HT-29 (cell line): ENCODE data around the gene UBXN7. TPM values are rescaled to one million over a fixed set of nuclear protein-coding genes. Genes with fewer than 3 reads are reported as not detected.
"Not testable (repeated sequence)": the region's sequence is repeated elsewhere in the genome, so short reads cannot be mapped to it uniquely, and the experiment has no call there.

Experiments used
- DNase-seq: peaks from one replicate; pipeline ENCODE4 v3.0.0-alpha.2; 2015; ENCODE audit warnings: low spot score
- small RNA-seq: library from RNA; depleted of rRNA; stranded (forward); fragments of <200 nt; gene quantifications from one replicate; pipeline ENCODE3, GENCODE V24; 2014
- total RNA-seq: library from RNA; depleted of rRNA; stranded (reverse); fragments of >200 nt; shearing (Covaris generic); gene quantifications from 2 replicates; pipeline ENCODE4 v1.2.3, GENCODE V29; 2014; rRNA removed

Gene UBXN7
- total RNA-seq, 1 experiment from 2014 or later: 9.3 TPM

DNA sequence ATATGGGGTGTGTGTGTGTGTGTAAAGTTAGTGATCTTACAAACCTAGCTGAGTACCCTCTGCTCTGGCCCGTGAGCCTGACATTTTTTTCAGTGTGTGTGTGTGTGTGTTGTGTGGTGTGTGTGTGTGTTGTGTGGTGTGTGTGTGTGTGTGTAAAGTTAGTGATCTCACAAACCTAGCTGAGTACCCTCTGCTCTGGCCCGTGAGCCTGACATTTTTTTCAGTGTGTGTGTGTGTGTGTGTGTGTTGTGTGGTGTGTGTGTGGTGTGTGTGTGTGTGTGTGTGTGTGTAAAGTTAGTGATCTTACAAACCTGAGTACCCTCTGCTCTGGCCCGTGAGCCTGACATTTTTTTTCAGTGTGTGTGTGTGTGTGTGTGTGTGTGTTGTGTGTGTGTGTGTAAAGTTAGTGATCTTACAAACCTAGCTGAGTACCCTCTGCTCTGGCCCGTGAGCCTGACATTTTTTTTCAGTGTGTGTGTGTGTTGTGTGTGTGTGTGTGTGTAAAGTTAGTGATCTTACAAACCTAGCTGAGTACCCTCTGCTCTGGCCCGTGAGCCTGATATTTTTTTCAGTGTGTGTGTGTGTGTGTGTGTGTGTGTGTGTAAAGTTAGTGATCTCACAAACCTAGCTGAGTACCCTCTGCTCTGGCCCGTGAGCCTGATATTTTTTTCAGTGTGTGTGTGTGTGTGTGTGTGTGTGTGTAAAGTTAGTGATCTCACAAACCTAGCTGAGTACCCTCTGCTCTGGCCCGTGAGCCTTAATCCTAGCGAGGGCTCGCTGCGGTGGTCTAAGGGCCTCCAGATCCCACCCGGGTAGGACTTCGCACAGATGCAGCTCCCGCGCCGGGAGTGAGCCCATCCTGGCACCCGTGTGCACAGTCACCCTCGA lies 115.2 kb downstream of the UBXN7 start:
- DNase-seq: not testable (repeated sequence)

GRCh38 chr3:196315821-196316220 lies 116.4 kb downstream of the UBXN7 start:
- DNase-seq: no peak

GRCh38 chr3:196314597-196314996 lies 117.6 kb downstream of the UBXN7 start:
- no peak for DNase-seq

DNA sequence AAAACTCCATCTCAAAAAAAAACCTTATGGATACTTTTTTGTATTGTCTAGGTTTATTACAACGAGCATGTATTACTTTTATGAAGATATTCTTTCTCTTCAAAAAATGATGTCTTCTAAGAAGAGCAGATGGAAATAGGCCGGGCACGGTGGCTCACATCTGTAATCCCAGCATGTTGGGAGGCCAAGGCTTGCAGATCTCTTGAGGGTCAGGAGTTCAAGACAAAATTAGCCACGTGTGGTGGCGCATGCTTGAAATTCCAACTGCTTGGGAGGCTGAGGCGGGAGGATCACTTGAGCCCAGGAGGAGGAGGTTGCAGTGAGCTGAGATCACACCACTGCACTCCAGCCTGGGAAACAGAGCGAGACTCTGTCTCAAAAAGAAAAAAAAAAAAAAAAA lies 118.1 kb downstream of the UBXN7 start:
- not testable (repeated sequence) for DNase-seq

DNA sequence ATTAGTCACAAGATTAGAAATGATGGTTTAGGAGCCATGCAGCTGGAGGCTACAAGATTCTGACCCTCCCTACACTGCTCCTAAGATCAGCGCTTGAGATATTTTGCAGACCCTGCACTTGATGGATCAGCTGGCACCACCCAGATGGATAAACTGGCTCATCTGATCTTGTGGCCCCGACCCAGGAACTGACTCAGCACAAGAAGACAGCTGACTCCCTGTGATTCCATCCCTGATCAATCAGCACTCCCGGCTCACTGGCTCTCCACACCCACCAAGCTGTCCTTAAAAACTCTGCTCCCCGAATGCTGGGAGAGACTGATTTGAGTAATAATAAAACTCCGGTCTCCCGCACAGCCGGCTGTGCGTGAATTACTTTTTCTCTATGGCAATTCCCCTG lies 129.3 kb downstream of the UBXN7 start:
- not testable (repeated sequence) for DNase-seq

DNA sequence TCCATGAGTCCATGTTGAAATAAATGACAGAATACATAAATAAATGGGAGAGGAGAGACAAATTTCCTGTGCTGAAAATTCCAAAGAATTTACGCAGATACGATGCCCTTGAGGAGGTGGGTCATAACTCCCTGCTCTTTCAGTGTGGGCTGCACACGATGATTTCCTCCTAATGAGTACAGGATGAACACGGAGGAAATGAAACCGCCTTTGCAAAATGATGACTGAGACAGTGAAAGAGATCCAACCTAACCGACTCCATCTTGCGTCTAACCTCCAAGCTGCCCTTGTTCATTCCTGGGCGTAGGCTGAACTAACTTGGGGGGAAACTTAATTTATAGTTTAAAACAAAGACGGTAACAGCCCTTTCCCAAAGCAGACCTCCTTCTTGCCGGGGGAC lies 129.7 kb downstream of the UBXN7 start:
- DNase-seq: not testable (repeated sequence)

GRCh38 chr3:196298521-196298920 lies 133.7 kb downstream of the UBXN7 start:
- DNase-seq: no peak

Small RNA genes lying within 50 kb of the gene (small RNA-seq; reads per million reads assigned to genes)
- gene AC069257.2: not detected
- not detected for gene AC083822.1
- gene AC117490.1: not detected
- gene RN7SL434P: not detected
- gene RN7SL738P: not detected
- not detected for gene RNU6-1279P
- not detected for gene RNU6-910P

Other genes with a start within 250 kb of the UBXN7 start
- gene ZDHHC19, start 221.0 kb downstream of the UBXN7 start, total RNA-seq: not detected in 2 replicates
- 0.26 TPM in 1 of 2 replicates, not detected in the other for gene SLC51A, start 215.9 kb downstream of the UBXN7 start, total RNA-seq
- gene PCYT1A, start 144.7 kb downstream of the UBXN7 start, total RNA-seq: 30.6 and 51.8 TPM in 2 replicates
- gene DYNLT2B, start 114.2 kb downstream of the UBXN7 start, total RNA-seq: 11.1 and 15.5 TPM in 2 replicates
- not detected in 2 replicates for gene TM4SF19, start 94.0 kb downstream of the UBXN7 start, total RNA-seq
- 19.4 and 19.5 TPM in 2 replicates for gene RNF168, start 71.3 kb upstream of the UBXN7 start, total RNA-seq
- gene SMCO1, start 82.9 kb upstream of the UBXN7 start, total RNA-seq: not detected in 2 replicates
- gene WDR53, start 136.1 kb upstream of the UBXN7 start, total RNA-seq: 4.2 and 5.3 TPM in 2 replicates
- 10.6 and 12.7 TPM in 2 replicates for gene FBXO45, start 136.2 kb upstream of the UBXN7 start, total RNA-seq
- gene NRROS, start 207.3 kb upstream of the UBXN7 start, total RNA-seq: not detected in 2 replicates